ENCODE measurements around the gene FRK. TPM values are rescaled to one million over a fixed set of nuclear protein-coding genes. Genes with fewer than 3 reads are reported as not detected.

The FRK gene
- total and polyA plus RNA-seq, 2 experiments from 2014 or later: 2.7 to 16.9 TPM

- Histone ChIP-seq H3K27me3 (no peaks in the 10 kb centered on the region), H3K9me2 (replicated peaks; ENCODE audit: insufficient read depth) (no peaks in the 10 kb centered on the region), H3K9me3 (ENCODE audit: low read depth) (no peaks in the 10 kb centered on the region), H2AFZ (no peak overlapping the region), H3K4me2 (no peak overlapping the region), H3K4me1 (ENCODE audit: insufficient read depth) (peaks cover 3% of the 10 kb centered on the region), H3K36me3 (replicated peaks; ENCODE audit: insufficient read depth, low read depth) (no peaks in the 10 kb centered on the region), H3K27ac (no peak overlapping the region), H4K20me1 (ENCODE audit: insufficient read depth, poor library complexity, severe bottlenecking) (no peaks in the 10 kb centered on the region), H3K4me3 (no peak overlapping the region), H3K79me2 (no peaks in the 10 kb centered on the region)
- WGBS (ENCODE audit: low lambda C conversion rate, missing lambda C conversion rate): 98% methylated on average over 3 of the region's 3 CpGs
- no peak for DNase-seq (ENCODE audit: low spot score)
- no peak for TF ChIP-seq EZH2 (IDR thresholded peaks at IDR 0.05; ENCODE audit: borderline replicate concordance)
- TF ChIP-seq EZH2phosphoT487 (IDR thresholded peaks at IDR 0.05; ENCODE audit: low read depth, severe bottlenecking, unreplicated experiment): no peak
- TF ChIP-seq, protein P1, sequence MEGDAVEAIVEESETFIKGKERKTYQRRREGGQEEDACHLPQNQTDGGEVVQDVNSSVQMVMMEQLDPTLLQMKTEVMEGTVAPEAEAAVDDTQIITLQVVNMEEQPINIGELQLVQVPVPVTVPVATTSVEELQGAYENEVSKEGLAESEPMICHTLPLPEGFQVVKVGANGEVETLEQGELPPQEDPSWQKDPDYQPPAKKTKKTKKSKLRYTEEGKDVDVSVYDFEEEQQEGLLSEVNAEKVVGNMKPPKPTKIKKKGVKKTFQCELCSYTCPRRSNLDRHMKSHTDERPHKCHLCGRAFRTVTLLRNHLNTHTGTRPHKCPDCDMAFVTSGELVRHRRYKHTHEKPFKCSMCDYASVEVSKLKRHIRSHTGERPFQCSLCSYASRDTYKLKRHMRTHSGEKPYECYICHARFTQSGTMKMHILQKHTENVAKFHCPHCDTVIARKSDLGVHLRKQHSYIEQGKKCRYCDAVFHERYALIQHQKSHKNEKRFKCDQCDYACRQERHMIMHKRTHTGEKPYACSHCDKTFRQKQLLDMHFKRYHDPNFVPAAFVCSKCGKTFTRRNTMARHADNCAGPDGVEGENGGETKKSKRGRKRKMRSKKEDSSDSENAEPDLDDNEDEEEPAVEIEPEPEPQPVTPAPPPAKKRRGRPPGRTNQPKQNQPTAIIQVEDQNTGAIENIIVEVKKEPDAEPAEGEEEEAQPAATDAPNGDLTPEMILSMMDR (IDR thresholded peaks at IDR 0.05; ENCODE audit: poor library complexity): no peak
These were observed 18.3 kb upstream of the FRK start for GRCh38 chr6:116078945-116079344.

GRCh38 chr6:116078522-116078921 lies 17.8 kb upstream of the FRK start:
- Histone ChIP-seq H3K4me1 (ENCODE audit: insufficient read depth) (peaks cover 6% of the 10 kb centered on the region), H3K9me2 (replicated peaks; ENCODE audit: insufficient read depth) (no peaks in the 10 kb centered on the region), H4K20me1 (ENCODE audit: insufficient read depth, poor library complexity, severe bottlenecking) (no peaks in the 10 kb centered on the region), H3K27me3 (no peaks in the 10 kb centered on the region), H3K79me2 (no peaks in the 10 kb centered on the region), H3K4me2 (no peak overlapping the region), H3K9me3 (ENCODE audit: low read depth) (no peaks in the 10 kb centered on the region), H3K4me3 (no peak overlapping the region), H3K27ac (no peak overlapping the region), H2AFZ (no peak overlapping the region), H3K36me3 (replicated peaks; ENCODE audit: insufficient read depth, low read depth) (no peaks in the 10 kb centered on the region)
- 61% methylated on average over 3 of the region's 3 CpGs for WGBS (ENCODE audit: low lambda C conversion rate, missing lambda C conversion rate)
- TF ChIP-seq EZH2phosphoT487 (IDR thresholded peaks at IDR 0.05; ENCODE audit: low read depth, severe bottlenecking, unreplicated experiment) (no peak), EZH2 (IDR thresholded peaks at IDR 0.05; ENCODE audit: borderline replicate concordance) (no peak)
- TF ChIP-seq, protein P1 (IDR thresholded peaks at IDR 0.05; ENCODE audit: poor library complexity): no peak
- DNase-seq (ENCODE audit: low spot score): no peak

GRCh38 chr6:116074732-116075390 lies 14.2 kb upstream of the FRK start:
- Histone ChIP-seq H3K79me2 (no peaks in the 10 kb centered on the region), H3K4me3 (no peak overlapping the region), H3K27me3 (no peaks in the 10 kb centered on the region), H3K9me3 (ENCODE audit: low read depth) (no peaks in the 10 kb centered on the region), H4K20me1 (ENCODE audit: insufficient read depth, poor library complexity, severe bottlenecking) (no peaks in the 10 kb centered on the region), H3K4me2 (no peak overlapping the region), H2AFZ (no peak overlapping the region), H3K4me1 (ENCODE audit: insufficient read depth) (peaks cover 14% of the 10 kb centered on the region), H3K27ac (no peak overlapping the region), H3K9me2 (replicated peaks; ENCODE audit: insufficient read depth) (no peaks in the 10 kb centered on the region), H3K36me3 (replicated peaks; ENCODE audit: insufficient read depth, low read depth) (no peaks in the 10 kb centered on the region)
- no peak for DNase-seq (ENCODE audit: low spot score)
- 93% methylated on average over 2 of the region's 2 CpGs for WGBS (ENCODE audit: low lambda C conversion rate, missing lambda C conversion rate)
- no peak for TF ChIP-seq EZH2phosphoT487 (IDR thresholded peaks at IDR 0.05; ENCODE audit: low read depth, severe bottlenecking, unreplicated experiment)
- TF ChIP-seq EZH2 (IDR thresholded peaks at IDR 0.05; ENCODE audit: borderline replicate concordance): no peak
- TF ChIP-seq, protein P1 (IDR thresholded peaks at IDR 0.05; ENCODE audit: poor library complexity): no peak
